GM19240 (cell line): ENCODE measurements around the gene RASL10B.

Source experiments
- DNase-seq: peaks from one replicate; pipeline ENCODE4 v3.0.0; 2011; ENCODE audit warnings: low spot score; ENCODE audit not compliant: insufficient read length

The RASL10B gene

DNA sequence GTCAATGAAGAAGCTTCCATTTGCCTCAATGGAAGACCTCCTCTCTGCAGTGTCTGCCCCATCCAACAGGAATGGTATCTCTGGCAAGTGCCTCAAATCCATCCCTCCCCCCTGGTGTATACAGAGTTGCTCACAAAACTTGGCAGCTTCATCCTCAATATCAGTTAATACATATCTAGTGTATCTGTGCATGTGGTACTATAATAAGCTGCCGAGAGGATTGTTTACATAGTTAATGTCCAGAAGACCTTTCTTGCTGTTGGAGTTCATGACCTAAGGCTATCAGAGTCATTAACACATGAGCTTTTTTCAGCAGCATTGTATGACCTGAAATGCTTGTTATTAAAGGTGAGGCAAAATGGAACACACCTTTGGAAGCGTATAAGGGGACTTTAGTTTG is 14.0 kb upstream of the RASL10B start:
- no peak for DNase-seq

DNA sequence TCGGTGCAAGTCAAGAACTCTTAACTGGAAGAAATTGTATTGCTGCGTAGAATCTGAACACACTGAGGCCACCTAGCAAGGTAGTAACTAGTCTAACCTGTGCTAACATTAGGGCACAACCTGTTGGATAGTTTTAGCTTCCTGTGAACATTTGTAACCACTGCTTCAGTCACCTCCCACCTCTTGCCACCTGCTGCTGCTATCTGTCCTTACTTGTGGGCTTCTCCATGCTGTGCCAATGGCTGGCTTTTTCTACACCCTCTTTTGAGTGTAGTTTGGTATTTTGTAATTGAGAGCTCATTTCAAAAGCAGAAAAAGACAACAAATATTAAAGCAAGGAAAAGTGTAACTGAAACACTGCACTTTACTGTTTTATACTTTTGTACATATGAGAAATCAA is 7.7 kb upstream of the RASL10B start:
- no peak for DNase-seq

GRCh38 chr17:35725058-35725457 is 6.4 kb upstream of the RASL10B start:
- DNase-seq = no peak

GRCh38 chr17:35725802-35726126 is 5.7 kb upstream of the RASL10B start:
- no peak for DNase-seq

DNA sequence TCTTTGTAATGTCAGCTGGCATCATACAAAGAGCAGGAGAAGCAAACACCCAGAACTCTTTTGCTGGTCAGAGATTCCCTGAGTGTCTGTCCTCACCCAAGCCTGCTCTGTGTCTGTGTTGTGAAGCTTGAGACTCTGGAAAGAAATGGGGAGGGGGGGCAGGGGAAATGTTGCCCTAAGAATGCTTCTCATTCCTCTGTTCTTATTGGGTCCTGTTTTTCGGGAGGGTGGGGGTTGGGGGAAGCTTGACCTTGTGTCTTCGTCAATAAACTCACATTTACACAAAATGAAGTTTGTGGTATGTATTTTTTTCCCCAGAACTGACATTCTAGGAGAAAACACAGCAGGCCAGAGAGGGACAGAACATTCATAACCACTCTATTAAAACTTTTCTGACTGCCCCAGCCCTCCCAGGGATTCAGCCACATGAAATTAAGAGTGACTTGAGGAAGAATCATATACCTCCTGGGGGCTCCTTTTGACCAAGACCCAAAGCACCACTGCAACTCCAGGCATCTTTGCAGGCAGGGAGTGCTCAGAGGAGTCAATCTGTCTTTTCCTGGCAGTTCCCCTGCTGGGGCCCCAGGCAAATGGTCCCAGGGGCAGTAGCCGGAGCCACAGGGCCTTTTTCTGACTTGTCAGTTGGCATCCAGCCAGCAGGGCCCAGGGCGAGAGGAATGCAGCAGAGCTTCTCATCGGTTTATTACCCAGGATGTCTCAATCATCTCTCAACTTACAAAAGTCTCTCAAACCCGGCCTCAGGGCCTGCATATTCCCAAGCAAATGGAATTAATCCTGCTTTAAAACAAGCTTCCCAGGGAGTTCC is 5.1 kb upstream of the RASL10B start:
- no peak for DNase-seq

DNA sequence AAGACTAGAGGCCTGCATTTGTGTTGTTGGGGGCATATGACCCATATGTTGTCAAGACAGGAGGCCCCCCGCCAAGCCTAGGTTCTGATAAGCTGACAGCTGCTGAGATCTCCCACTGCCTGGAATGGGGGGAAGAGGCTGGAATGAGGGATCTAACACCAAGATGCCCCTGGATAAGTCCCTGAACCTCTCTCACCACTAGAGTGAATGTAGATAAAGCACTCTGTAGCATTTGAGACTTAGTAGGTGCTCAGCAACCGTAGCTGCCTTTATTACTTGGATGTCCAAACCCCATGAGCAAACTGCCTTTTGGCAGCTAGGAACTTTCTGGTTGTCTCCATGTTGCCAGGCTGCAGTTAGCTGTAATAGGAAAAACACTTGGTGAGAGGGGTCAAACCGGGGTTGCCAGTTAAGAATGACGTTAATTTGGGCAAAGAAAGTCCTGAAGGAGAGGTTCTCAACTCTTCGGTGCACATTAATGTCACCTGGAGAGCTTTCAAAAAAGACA is 4.4 kb upstream of the RASL10B start:
- DNase-seq = no peak

GRCh38 chr17:35727635-35728034 is 3.8 kb upstream of the RASL10B start:
- no peak for DNase-seq

DNA sequence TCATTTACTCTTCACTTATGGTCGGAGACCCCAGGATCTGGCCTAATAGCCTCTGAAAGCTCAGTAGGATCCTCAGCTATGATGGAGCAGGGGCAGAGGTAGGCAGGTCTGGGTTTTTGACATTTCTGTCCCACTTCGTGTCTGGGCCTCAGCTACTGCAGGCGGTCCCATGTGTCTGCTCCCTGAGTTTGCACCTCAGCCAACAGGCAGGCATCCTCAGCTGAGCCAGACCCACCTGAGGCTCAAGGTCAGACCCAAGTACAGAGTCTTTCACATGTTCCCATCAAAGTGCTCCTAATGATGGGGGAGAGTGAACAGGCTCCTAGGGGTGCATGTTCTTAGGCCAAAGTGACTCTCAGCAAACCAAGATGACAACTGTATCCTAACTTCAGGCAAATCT is 2.9 kb upstream of the RASL10B start:
- DNase-seq = no peak

DNA sequence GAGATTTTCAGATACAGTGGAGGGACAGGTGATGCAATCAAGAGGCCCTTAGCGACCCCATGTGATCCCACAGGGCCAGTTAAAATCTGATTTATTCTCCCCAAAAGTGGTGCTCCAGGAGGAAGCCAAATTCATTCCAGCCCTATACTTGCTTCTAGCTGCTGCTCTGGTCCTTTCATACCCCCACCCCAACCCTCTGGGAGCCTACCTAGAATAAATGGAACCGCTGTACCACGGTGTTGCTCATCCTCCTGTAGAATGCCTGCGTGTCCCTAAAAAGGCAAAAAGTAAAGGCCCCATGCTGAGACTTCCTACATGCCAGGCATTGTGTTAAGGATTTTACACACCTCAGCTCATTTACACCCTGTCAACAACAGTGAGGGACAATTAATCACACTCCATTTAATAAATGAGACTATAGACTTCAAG is 2.0 kb upstream of the RASL10B start:
- DNase-seq = no peak

GRCh38 chr17:35730400-35731005 is 936 bp upstream of the RASL10B start:
- DNase-seq = no peak

GRCh38 chr17:35731917-35732805 is 722 bp downstream of the RASL10B start:
- no peak for DNase-seq

DNA sequence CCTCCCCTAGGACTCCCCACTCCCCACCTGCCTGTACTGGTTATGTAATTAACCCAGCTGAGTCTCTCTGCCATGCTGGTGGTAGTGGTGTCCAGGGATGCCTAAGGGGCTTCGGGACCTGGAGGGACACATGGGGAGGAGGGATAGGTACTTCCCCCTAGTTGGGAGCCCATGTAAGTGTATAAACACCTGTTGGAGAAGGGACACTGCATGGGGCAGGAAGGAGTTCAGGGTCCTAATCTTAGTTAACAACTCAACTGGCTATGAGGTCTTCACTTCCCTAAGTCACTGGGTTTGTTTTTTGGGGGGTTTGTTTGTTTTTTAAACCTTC is 1.3 kb downstream of the RASL10B start:
- DNase-seq = no peak

DNA sequence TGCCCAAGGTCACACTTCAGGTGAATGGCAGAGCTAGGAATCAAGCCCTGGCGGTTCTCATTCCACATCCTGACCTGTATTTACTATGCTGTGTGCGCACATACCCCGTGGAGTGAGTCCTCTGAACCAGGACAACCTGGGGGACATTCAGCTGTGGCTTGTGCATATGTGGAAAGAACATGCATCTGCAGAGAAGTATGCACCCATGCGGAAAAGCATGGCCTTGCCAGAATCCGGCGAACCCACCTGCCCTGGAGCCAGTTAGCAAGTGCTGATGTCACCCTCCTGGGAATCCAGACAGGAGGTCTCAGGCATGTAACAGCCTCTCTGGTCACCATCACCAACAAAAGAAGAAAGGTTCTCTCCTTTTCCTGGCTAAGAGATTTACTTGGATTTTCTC is 1.9 kb downstream of the RASL10B start:
- DNase-seq = no peak

GRCh38 chr17:35734396-35734795 is 3.0 kb downstream of the RASL10B start:
- no peak for DNase-seq

DNA sequence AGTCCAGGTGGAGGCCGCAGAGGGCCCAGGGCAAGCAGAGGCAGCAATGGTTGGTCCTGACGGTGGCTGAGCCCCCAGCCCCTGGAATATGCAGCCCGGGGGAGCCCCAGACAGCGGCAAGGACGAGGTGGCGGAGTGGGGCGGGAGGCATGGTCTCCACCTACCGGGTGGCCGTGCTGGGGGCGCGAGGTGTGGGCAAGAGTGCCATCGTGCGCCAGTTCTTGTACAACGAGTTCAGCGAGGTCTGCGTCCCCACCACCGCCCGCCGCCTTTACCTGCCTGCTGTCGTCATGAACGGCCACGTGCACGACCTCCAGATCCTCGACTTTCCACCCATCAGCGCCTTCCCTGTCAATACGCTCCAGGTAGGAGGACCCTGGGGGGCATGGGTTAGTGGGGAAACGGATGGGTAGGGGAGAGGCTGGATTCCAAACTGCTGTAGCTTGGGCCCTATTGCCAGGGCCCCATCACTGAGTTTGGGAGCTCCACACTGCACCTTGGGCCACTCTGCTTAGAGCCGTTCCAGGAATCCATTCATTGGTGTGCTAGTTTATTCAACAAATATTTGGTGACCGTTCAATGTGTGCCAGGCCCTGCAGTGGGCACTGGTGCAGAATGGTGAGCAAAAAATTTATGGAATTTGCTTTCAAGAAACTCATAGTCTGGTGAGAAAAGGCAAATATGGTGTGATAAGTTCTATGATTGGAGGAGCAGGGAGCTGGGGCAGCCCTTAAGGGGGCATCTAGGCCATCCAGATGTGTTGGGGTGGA is 3.8 kb downstream of the RASL10B start:
- DNase-seq = no peak

GRCh38 chr17:35736236-35736635 is 4.8 kb downstream of the RASL10B start:
- DNase-seq = no peak

DNA sequence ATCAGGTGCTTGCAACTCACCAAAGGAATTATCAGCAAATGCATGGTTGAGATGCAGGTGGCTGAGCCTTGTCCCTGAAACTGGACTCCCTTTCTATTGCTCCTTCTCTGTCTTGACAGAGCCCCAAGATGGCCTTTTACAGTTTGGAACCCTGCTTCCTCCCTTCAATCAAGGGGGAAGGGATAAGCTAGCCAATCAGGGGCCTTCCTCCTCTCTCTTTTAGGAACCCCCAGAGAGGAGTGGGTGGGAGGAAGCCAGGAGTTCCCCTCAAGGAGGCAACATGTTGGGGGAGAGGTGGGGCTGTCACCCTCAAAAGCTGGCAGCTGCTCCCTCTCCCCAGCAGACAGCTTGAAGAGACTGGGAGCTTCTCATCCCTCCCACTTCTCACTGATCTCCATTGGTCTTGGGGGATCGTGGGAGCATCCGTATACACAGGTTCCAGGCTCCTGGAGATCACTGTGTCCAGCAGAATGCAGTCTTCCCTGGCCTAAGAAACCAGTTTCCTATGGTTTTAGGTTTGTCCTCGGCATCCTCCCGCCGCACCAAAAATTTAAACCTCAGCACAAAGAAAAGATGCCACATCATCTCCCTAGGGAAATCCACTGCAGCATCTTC is 7.2 kb downstream of the RASL10B start:
- DNase-seq = no peak

DNA sequence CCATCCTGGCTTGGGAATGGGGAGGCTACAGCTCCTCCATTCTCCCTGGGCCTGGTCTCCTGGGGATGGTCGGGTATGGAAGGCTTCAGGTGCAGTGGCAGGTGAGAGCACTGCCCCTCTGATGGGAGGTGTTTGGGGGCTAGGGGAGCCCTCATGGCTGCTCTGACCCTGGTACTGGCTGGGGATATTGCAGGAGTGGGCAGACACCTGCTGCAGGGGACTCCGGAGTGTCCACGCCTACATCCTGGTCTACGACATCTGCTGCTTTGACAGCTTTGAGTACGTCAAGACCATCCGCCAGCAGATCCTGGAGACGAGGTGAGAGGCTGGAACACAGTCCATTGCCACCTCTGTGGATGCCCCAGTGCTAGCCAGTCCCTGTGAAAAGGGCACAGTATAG is 8.8 kb downstream of the RASL10B start:
- no peak for DNase-seq

DNA sequence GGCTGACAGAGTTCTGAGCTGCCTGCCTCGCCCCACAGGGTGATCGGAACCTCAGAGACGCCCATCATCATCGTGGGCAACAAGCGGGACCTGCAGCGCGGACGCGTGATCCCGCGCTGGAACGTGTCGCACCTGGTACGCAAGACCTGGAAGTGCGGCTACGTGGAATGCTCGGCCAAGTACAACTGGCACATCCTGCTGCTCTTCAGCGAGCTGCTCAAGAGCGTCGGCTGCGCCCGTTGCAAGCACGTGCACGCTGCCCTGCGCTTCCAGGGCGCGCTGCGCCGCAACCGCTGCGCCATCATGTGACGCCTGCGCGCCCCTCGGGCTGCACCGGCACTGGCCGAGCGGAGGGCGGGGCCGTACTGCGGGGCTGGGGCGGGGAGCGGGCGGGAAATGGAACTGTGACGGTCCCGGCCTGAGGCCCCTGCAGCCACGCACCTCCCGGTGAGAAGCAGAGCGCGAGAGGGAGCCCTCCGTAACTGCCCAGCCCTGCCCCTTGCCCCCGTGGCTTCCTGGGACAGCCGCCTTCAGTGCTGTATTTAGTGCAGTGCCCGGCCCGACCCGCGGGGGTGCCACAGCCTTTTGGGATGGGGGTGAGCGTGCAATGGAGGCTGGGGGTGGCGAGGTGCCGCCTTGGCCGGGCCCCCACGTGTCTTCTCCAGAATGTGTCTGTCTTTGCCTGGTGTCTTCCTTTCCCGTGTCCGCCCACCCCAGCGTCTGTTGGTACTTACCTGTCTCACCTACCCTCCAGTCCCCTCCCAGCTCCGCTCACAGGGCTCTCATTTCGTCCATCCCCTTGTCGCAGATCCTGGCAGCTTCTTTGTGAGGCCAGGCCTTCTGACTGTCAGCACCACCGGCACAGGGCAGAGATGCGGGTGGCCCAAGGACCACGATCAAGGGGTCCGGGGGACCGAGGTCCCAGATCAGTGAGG is 9.8 kb downstream of the RASL10B start:
- no peak for DNase-seq

DNA sequence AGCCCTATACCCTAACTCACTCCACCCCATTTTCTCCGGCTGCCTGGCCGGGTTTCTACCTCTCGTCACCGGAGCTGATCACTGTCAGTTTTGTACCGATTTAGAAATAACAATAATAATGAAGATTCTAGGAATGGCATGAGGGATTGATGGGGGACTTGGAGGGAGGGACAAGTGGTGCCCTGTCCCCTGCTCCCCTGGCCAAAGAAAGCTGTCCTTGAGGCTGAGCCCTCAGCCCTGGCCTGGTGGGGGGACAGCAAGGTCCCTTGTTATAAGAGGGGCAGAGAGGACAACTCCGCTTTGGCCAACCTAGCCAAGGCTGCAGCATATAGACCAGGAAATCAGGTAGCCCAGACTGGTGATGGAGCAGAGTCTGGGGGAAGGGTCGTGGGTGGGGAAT is 11.1 kb downstream of the RASL10B start:
- DNase-seq = no peak
